Skin of body (tissue), 3 donors: Measurements from ENCODE around the gene MAP9. TPM values are rescaled to one million over a fixed set of nuclear protein-coding genes. Genes with fewer than 3 reads are reported as not detected.
"Not testable (repeated sequence)": the region's sequence is repeated elsewhere in the genome, so short reads cannot be mapped to it uniquely, and the experiment has no call there.

ENCODE experiments used
- DNase-seq: peaks from one replicate; lab custom pipeline; 2025; lab: John Stamatoyannopoulos, UW
- small RNA-seq: library from RNA; depleted of rRNA; stranded (forward); fragments of <200 nt; gene quantifications from one replicate; pipeline ENCODE3, GENCODE V24; 2014; ENCODE audit warnings: low replicate concordance
- total RNA-seq: library from RNA; depleted of rRNA; stranded (reverse); fragments of >200 nt; gene quantifications from one replicate; pipeline ENCODE4 v1.2.3, GENCODE V29; 2014

Gene MAP9
- total RNA-seq, 1 donor from 2014 or later: 7.1 TPM

- peak; percentile 51 for DNase-seq
Observed at GRCh38 chr4:155353923-155354540, 22.7 kb downstream of the MAP9 start.

- DNase-seq: no peak
Observed at GRCh38 chr4:155342142-155342541, 34.6 kb downstream of the MAP9 start.

DNA sequence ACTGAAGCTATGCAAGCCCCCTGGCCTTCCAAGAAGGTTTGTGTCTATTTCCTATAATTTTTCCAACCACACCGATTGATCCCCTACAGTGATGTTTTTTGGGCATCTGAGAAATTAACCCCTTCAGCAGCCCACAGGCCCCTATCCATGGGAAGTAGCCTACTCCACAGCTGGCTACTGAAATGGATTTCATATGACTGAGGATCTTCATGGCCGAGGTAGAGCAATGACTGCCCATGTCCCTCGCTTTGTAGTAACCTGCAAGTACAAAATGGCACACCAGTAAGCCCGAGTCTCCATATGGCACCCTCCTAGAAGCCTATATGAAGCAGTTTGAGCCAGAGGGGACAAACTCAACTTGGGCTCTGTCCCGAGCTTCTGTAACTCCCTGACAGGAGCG is 36.8 kb downstream of the MAP9 start:
- DNase-seq: no peak

DNA sequence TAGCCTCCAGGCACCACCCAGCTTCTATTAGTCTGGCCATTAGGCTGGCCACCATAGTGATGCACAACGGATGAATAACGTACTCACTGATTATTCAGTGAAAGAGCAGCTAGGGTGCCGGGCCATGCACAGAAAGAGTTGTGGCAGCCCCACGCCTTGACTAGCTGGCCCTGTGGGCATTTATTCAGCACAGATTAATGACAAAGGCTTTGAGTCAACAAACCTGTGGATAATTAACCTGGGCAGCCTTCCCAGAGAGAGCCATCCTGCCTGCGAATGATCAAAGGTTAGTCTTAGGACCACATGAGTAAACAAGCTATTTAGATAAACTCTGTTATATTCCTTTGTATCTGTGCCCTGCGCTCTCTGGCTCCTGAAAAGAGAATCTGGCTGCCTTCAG is 37.2 kb downstream of the MAP9 start:
- no peak for DNase-seq

DNA sequence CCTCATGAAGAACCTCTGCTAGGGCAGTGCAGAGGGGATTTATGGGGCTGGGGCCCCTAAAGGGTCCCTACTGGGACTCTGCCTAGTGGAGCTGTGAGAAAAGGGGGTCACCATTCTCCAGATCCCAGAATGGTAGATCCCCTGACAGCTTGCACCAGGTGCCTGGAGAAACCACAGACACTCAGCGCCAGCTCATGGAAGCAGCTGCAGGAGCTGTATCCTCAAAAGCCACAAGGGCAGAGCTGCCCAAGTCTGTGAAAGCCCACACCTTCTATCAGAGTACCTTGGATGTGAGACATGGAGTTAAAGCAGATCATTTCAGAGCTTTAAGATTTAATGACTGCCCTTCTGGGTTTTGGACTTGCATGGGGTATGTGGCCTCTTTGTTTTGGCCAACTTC is 38.6 kb downstream of the MAP9 start:
- DNase-seq: no peak

GRCh38 chr4:155336242-155336641 is 40.5 kb downstream of the MAP9 start:
- no peak for DNase-seq

- DNase-seq: no peak
Observed at GRCh38 chr4:155331478-155331877, 45.3 kb downstream of the MAP9 start.

DNA sequence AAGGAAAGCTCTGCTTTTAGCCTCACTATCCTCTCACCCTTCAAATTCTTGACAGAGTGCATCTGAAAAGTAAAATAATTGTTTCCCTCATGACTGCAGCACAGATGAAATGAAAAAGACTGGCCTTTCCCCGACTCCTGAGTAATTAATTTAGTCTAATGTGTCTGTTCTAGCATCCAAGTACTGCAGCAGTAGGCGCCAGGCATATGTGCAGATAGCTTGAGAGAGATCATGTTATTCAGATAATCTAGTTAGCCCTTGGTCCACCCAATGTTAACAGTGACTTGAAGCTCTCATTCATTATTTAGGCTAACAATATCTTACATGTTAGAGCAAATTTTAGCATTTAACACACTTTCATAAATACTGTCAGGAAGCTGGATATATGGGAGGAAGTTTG is 54.0 kb downstream of the MAP9 start:
- DNase-seq: no peak

DNA sequence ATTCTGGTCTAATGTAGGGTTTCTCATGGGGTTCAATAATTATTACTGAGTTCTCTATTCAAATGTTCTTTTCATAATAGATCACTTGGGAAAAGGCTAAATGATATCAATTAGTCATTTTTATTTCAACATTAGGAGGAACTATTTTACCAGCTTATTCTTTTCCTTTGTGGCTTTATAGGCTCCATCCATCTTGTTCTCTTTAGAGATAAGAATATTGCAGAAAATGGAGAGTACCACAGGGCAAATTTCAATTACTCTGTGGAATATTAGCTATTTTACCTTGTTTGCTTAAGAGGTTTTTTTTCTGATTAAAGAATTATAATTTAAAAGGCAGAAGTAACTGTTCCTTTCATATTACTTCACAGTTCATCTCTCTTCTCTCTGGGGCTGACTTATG is 55.8 kb downstream of the MAP9 start:
- DNase-seq: no peak

GRCh38 chr4:155319516-155319915 is 57.2 kb downstream of the MAP9 start:
- DNase-seq: no peak

DNA sequence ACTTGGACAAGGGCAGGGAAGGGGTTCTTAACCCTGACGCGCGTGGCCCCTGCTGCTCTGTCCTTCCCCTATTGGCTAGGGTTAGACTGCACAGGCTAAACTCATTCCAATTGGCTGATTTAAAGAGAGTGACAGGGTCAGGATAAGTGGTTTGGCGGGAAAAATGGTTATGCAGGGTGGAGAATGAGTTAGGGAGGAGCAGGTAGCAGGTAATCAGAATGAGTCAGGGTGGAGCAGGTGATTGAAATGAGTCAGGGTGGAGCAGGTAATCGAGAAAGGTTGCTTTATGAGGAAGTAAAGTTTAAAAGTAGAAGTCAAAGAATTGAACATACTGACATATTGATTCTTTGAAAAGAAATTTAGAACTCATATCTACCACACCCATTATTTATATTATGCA is 64.7 kb downstream of the MAP9 start:
- not testable (repeated sequence) for DNase-seq

DNA sequence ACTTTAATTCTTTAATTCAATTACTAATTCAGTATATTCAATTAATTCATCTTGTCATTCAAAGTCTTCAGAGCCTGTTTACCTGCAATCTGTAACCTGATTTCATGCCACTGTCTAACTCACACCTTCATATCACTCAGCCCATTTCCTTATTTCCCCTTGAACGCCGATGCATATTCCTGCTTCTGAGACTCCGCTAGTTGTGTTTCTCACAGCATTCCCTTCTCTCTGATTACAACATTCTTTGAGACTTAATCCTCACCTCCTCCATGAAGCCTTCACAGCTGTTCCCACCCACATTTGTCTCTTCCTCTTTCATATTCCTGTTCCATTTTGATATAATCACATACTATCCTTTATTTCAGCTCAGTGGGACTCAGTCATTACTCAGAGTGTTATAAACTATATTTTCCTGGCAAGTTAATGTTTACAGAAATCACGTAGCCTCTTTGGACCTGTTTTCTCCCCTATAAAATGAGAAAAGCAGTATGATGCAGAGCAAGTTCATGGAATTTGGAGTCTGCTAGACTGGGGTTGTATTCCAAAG is 69.0 kb downstream of the MAP9 start:
- DNase-seq: no peak

GRCh38 chr4:155305619-155306018 is 71.1 kb downstream of the MAP9 start:
- DNase-seq: no peak

DNA sequence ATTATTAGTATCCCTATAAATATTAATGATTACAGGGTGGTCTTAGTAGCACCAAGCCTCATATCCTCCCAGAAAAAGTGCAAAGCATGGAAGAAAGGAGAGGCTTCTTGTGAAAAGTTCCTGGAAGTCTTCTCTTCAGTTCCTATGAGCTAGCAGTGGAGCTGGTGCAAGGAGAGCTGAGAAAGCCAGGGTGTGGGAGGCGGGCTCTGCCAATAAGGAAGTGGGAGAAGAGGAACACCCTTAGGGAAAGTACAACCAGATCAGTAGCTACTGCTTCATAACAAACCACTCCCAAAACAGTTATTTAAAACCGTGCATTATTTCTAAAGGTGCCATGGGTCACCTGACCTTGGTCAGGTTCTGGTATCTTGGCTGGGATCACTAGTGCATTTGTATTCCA is 72.4 kb downstream of the MAP9 start:
- DNase-seq: no peak

GRCh38 chr4:155299103-155299502 is 77.7 kb downstream of the MAP9 start:
- DNase-seq: no peak

Small RNA genes within 50 kb of the gene (small RNA-seq; reads per million reads assigned to genes)
- gene AC097467.4 (not detected), gene YWHAEP4 (not detected)

Other genes starting within 250 kb of the MAP9 start
- gene NPY2R, start 168.3 kb downstream of the MAP9 start, total RNA-seq: 0.20 TPM